ENCODE data around the gene TCF7L1. TPM values are rescaled to one million over a fixed set of nuclear protein-coding genes. Genes with fewer than 3 reads are reported as not detected.

Gene TCF7L1
- 83.8 TPM for total RNA-seq (ENCODE audit: unreplicated experiment)
- long read RNA-seq, partial matches to known transcripts: 7 of 17 reads
- long read RNA-seq, other reads (novel, unspliced or antisense): 9 of 17 reads

GRCh38 chr2:85132834-85133637 is at the start of gene TCF7L1:
Gene TCF7L1 (plus strand): TSS chr2:85133392. CDS start chr2:85133685, 293 bp downstream.
- Mint-ChIP-seq H3K27me3 (ENCODE audit: unreplicated experiment) (peaks cover 10% of the 10 kb centered on the region), H3K4me3 (ENCODE audit: unreplicated experiment) (peak within 1 kb of the TSS; percentile 93), H3K36me3 (ENCODE audit: low read depth, unreplicated experiment) (peaks cover 10% of the 10 kb centered on the region), H3K9me3 (ENCODE audit: unreplicated experiment) (no peaks in the 10 kb centered on the region), H3K4me1 (ENCODE audit: unreplicated experiment) (peaks cover 28% of the 10 kb centered on the region), H3K27ac (ENCODE audit: unreplicated experiment) (no peak within 1 kb of the TSS)
- DNase-seq (ENCODE audit: low spot score): peak; percentile 96
- TF ChIP-seq CTCF (IDR thresholded peaks at IDR 0.05; ENCODE audit: unreplicated experiment): peak; percentile 90

GRCh38 chr2:85085563-85085962 is 47.6 kb upstream of the TCF7L1 start:
- Mint-ChIP-seq H3K4me3 (ENCODE audit: unreplicated experiment) (no peak overlapping the region), H3K9me3 (ENCODE audit: unreplicated experiment) (no peaks in the 10 kb centered on the region), H3K4me1 (ENCODE audit: unreplicated experiment) (no peaks in the 10 kb centered on the region), H3K27me3 (ENCODE audit: unreplicated experiment) (peaks cover 1% of the 10 kb centered on the region), H3K27ac (ENCODE audit: unreplicated experiment) (no peak overlapping the region), H3K36me3 (ENCODE audit: low read depth, unreplicated experiment) (no peaks in the 10 kb centered on the region)
- DNase-seq (ENCODE audit: low spot score): no peak
- TF ChIP-seq CTCF (IDR thresholded peaks at IDR 0.05; ENCODE audit: unreplicated experiment): no peak

GRCh38 chr2:85087541-85087940 is 45.7 kb upstream of the TCF7L1 start:
- no peak for DNase-seq (ENCODE audit: low spot score)
- H3K27ac Mint-ChIP-seq (ENCODE audit: unreplicated experiment): no peak overlapping the region
- H3K4me3 Mint-ChIP-seq (ENCODE audit: unreplicated experiment): no peak overlapping the region
- H3K27me3 Mint-ChIP-seq (ENCODE audit: unreplicated experiment): peaks cover 1% of the 10 kb centered on the region
- no peaks in the 10 kb centered on the region for H3K9me3 Mint-ChIP-seq (ENCODE audit: unreplicated experiment)
- TF ChIP-seq CTCF (IDR thresholded peaks at IDR 0.05; ENCODE audit: unreplicated experiment): no peak
- H3K4me1 Mint-ChIP-seq (ENCODE audit: unreplicated experiment): no peaks in the 10 kb centered on the region
- no peaks in the 10 kb centered on the region for H3K36me3 Mint-ChIP-seq (ENCODE audit: low read depth, unreplicated experiment)

- peaks cover 2% of the 10 kb centered on the region for H3K27me3 Mint-ChIP-seq (ENCODE audit: unreplicated experiment)
- DNase-seq (ENCODE audit: low spot score): no peak
- no peak overlapping the region for H3K4me3 Mint-ChIP-seq (ENCODE audit: unreplicated experiment)
- no peak overlapping the region for H3K27ac Mint-ChIP-seq (ENCODE audit: unreplicated experiment)
- no peak for TF ChIP-seq CTCF (IDR thresholded peaks at IDR 0.05; ENCODE audit: unreplicated experiment)
- no peaks in the 10 kb centered on the region for H3K4me1 Mint-ChIP-seq (ENCODE audit: unreplicated experiment)
- no peaks in the 10 kb centered on the region for H3K9me3 Mint-ChIP-seq (ENCODE audit: unreplicated experiment)
- H3K36me3 Mint-ChIP-seq (ENCODE audit: low read depth, unreplicated experiment): no peaks in the 10 kb centered on the region
These were observed 44.3 kb upstream of the TCF7L1 start for GRCh38 chr2:85088921-85089320.

GRCh38 chr2:85089585-85089984 is 43.6 kb upstream of the TCF7L1 start:
- TF ChIP-seq CTCF (IDR thresholded peaks at IDR 0.05; ENCODE audit: unreplicated experiment): no peak
- H3K27me3 Mint-ChIP-seq (ENCODE audit: unreplicated experiment): peaks cover 1% of the 10 kb centered on the region
- H3K27ac Mint-ChIP-seq (ENCODE audit: unreplicated experiment): no peak overlapping the region
- no peaks in the 10 kb centered on the region for H3K36me3 Mint-ChIP-seq (ENCODE audit: low read depth, unreplicated experiment)
- H3K4me1 Mint-ChIP-seq (ENCODE audit: unreplicated experiment): no peaks in the 10 kb centered on the region
- no peak overlapping the region for H3K4me3 Mint-ChIP-seq (ENCODE audit: unreplicated experiment)
- DNase-seq (ENCODE audit: low spot score): no peak
- no peaks in the 10 kb centered on the region for H3K9me3 Mint-ChIP-seq (ENCODE audit: unreplicated experiment)

All from endothelial cell (in vitro differentiated cells).